Eye (tissue), 1 donor: ENCODE results near the gene RAC2.

Experiments
- DNase-seq: peaks from one replicate; pipeline ENCODE4 v3.0.0-alpha.2; 2015

The RAC2 gene

GRCh38 chr22:37215890-37216289, 28.2 kb downstream of the RAC2 start:
- DNase-seq, result no peak

GRCh38 chr22:37214731-37215030, 29.4 kb downstream of the RAC2 start:
- DNase-seq, result no peak

GRCh38 chr22:37213941-37214730, 29.9 kb downstream of the RAC2 start:
- DNase-seq, result no peak

- DNase-seq, result no peak
Measured at GRCh38 chr22:37213218-37213855, 30.7 kb downstream of the RAC2 start.

- DNase-seq, result peak; percentile 71
Measured at GRCh38 chr22:37212174-37212906, 31.7 kb downstream of the RAC2 start, which contains the start of gene SSTR3. Gene SSTR3 (minus strand): TSS chr22:37212477. CDS start chr22:37207803, 4,674 bp downstream.

GRCh38 chr22:37211866-37212173, 32.2 kb downstream of the RAC2 start:
- no peak for DNase-seq

- DNase-seq, result no peak
Measured at GRCh38 chr22:37211075-37211865, 32.8 kb downstream of the RAC2 start.

- DNase-seq, result no peak
Measured at GRCh38 chr22:37210041-37210803, 33.8 kb downstream of the RAC2 start.

- no peak for DNase-seq
Measured at GRCh38 chr22:37209140-37209845, 34.8 kb downstream of the RAC2 start.

- no peak for DNase-seq
Measured at GRCh38 chr22:37208401-37209139, 35.5 kb downstream of the RAC2 start.

- no peak for DNase-seq
Measured at GRCh38 chr22:37207981-37208380, 36.1 kb downstream of the RAC2 start.

- no peak for DNase-seq
Measured at GRCh38 chr22:37206841-37207821, 36.9 kb downstream of the RAC2 start.

- DNase-seq, result no peak
Measured at GRCh38 chr22:37206118-37206840, 37.8 kb downstream of the RAC2 start.

- no peak for DNase-seq
Measured at GRCh38 chr22:37205046-37205445, 39.0 kb downstream of the RAC2 start.

GRCh38 chr22:37204045-37204655, 39.9 kb downstream of the RAC2 start:
- no peak for DNase-seq

- DNase-seq, result no peak
Measured at GRCh38 chr22:37203354-37204044, 40.6 kb downstream of the RAC2 start.

GRCh38 chr22:37202716-37203115, 41.4 kb downstream of the RAC2 start:
- DNase-seq, result no peak

- no peak for DNase-seq
Measured at GRCh38 chr22:37202001-37202555, 42.0 kb downstream of the RAC2 start.
